Endothelial cell of umbilical vein (primary cell): Measurements from ENCODE around the gene NCAPH2. TPM values are rescaled to one million over a fixed set of nuclear protein-coding genes. Genes with fewer than 3 reads are reported as not detected.

Source experiments
- BruUV-seq: library from RNA; stranded (reverse); fragments of 400-500 nt; replicated peaks from 2 replicates; lab custom pipeline; 2021; lab: Mats Ljungman, UMichigan
- CTCF ChIA-PET: fragments of 300-600, 350-600 bp; sonication (Branson Sonifier 250); formaldehyde crosslinking; loops from one replicate; lab custom pipeline; 2021; ENCODE audit warnings: antibody characterized with exemption, inconsistent platforms; lab: Charles Lee
- POLR2A ChIA-PET: fragments of 300-600, 350-600 bp; sonication (Branson Sonifier 250); formaldehyde crosslinking; loops from one replicate; lab custom pipeline; 2021; ENCODE audit warnings: antibody characterized with exemption, inconsistent platforms; lab: Charles Lee
- DNase-seq: peaks from one replicate; pipeline ENCODE4 v3.0.0-alpha.2; 2011; ENCODE audit warnings: low read depth, low spot score
- FAIRE-seq: peaks from 2 replicates; lab custom pipeline; 2011; peaks lifted over from hg19 to GRCh38; lab: Jason Lieb, UNC
- H2AFZ ChIP-seq: 2 replicates; pipeline ENCODE4 v1.6.0; 2012; ENCODE audit warnings: low read depth, low read length, control low read depth, inconsistent platforms
- H3K27ac ChIP-seq: 2 replicates; pipeline ENCODE4 v1.5.1; 2011; ENCODE audit warnings: low read depth, mild to moderate bottlenecking, control low read depth, low read length, moderate library complexity; ENCODE audit not compliant: insufficient read depth
- H3K27me3 ChIP-seq, 2 experiments: 2 replicates each; pipeline versions ENCODE4 v1.6.0 to v1.6.1; 2011; ENCODE audit warnings: low read length in 2 of 2, mixed read lengths in 1 of 2; ENCODE audit not compliant: control insufficient read depth in 2 of 2, insufficient read depth in 2 of 2
- H3K36me3 ChIP-seq, 2 experiments: 2 replicates in 1 of 2; 3 replicates in 1 of 2; pipeline ENCODE4 v1.5.1; 2011; ENCODE audit warnings: low read length in 2 of 2, mild to moderate bottlenecking in 1 of 2, moderate library complexity in 1 of 2; ENCODE audit not compliant: control insufficient read depth in 2 of 2, insufficient read depth in 2 of 2; ENCODE audit errors: extremely low read depth in 1 of 2
- H3K4me1 ChIP-seq: 3 replicates; pipeline ENCODE4 v1.5.1; 2011; ENCODE audit warnings: mild to moderate bottlenecking, low read length; ENCODE audit not compliant: control insufficient read depth, insufficient read depth; ENCODE audit errors: extremely low read depth
- H3K4me2 ChIP-seq: 2 replicates; pipeline ENCODE4 v1.6.1; 2011; ENCODE audit warnings: low read length, control low read depth, mixed read lengths; ENCODE audit not compliant: insufficient read depth
- H3K4me3 ChIP-seq, 3 experiments: fragments of 200-600 bp in 1 of 3; sonication (generic), shearing (Covaris generic) in 1 of 3; replicated peaks in 1 of 3; 2 replicates each; pipeline ENCODE4 v1.5.1; 2011 to 2016; ENCODE audit warnings: control low read depth in 3 of 3, low read length in 3 of 3, mild to moderate bottlenecking in 2 of 3, inconsistent platforms in 1 of 3, low read depth in 1 of 3, moderate library complexity in 1 of 3; ENCODE audit not compliant: insufficient read depth in 1 of 3
- H3K79me2 ChIP-seq: 2 replicates; pipeline ENCODE4 v1.6.0; 2012; ENCODE audit warnings: low read length, inconsistent platforms; ENCODE audit not compliant: control insufficient read depth, insufficient read depth
- H3K9ac ChIP-seq: replicated peaks from 2 replicates; pipeline ENCODE3; 2011; ENCODE audit warnings: low read length, control low read depth; ENCODE audit not compliant: insufficient read depth; ENCODE audit errors: extremely low read depth
- H3K9me1 ChIP-seq: replicated peaks from 3 replicates; pipeline ENCODE4 v1.6.0; 2011; ENCODE audit warnings: mild to moderate bottlenecking, low read length; ENCODE audit not compliant: control insufficient read depth, insufficient read depth; ENCODE audit errors: extremely low read depth
- H3K9me3 ChIP-seq: replicated peaks from 2 replicates; pipeline ENCODE4 v1.5.1; 2012; ENCODE audit warnings: low read length, inconsistent platforms; ENCODE audit not compliant: control insufficient read depth, insufficient read depth
- H4K20me1 ChIP-seq: replicated peaks from 2 replicates; pipeline ENCODE3; 2011; ENCODE audit warnings: mild to moderate bottlenecking, low read length; ENCODE audit not compliant: control insufficient read depth, insufficient read depth; ENCODE audit errors: extremely low read depth
- EZH2 ChIP-seq: IDR thresholded peaks from 2 replicates; pipeline ENCODE4 v1.6.1; 2012; ENCODE audit warnings: borderline replicate concordance, low read depth, mild to moderate bottlenecking, moderate library complexity, low read length, inconsistent platforms; ENCODE audit not compliant: severe bottlenecking
- FOS ChIP-seq: IDR thresholded peaks from 2 replicates; pipeline ENCODE4 v1.6.1; 2011; ENCODE audit warnings: mild to moderate bottlenecking, low read length, moderate library complexity, borderline replicate concordance; ENCODE audit not compliant: insufficient read depth
- GATA2 ChIP-seq: IDR thresholded peaks from 2 replicates; pipeline ENCODE4 v1.7.0; 2011; ENCODE audit warnings: low read depth, mild to moderate bottlenecking, moderate library complexity, mixed read lengths, low read length; ENCODE audit not compliant: insufficient read length, insufficient read depth
- JUN ChIP-seq: IDR thresholded peaks from 2 replicates; pipeline ENCODE4 v1.6.1; 2011; ENCODE audit warnings: borderline replicate concordance, low read depth; ENCODE audit not compliant: insufficient read length, insufficient read depth
- MYC ChIP-seq: IDR thresholded peaks from one replicate; pipeline ENCODE4 v1.6.1; 2011; ENCODE audit warnings: mild to moderate bottlenecking, low read depth, low read length
- POLR2A ChIP-seq: IDR thresholded peaks from 2 replicates; pipeline ENCODE4 v1.6.1; 2012; ENCODE audit warnings: low read depth, mild to moderate bottlenecking, control low read depth, low read length
- POLR2AphosphoS5 ChIP-seq: IDR thresholded peaks from 2 replicates; pipeline ENCODE4 v1.6.1; 2012; ENCODE audit warnings: low read depth, mild to moderate bottlenecking, control low read depth, low read length, moderate library complexity; ENCODE audit not compliant: insufficient read depth
- dilution Hi-C: fragments of 300-500 bp; cut with MboI; formaldehyde crosslinking; loops from one replicate; pipeline ENCODE4 v1.15.0; 2019; ENCODE audit warnings: low sequenced_read_pairs; ENCODE audit not compliant: extremely low pct_ligation_motif_present
- intact Hi-C: fragments of 100-400 bp; cut with micrococcal nuclease; formaldehyde crosslinking; loops from one replicate; pipeline ENCODE4 v1.10.0; 2022
- polyA plus RNA-seq, 4 experiments: library from polyadenylated mRNA; depleted of rRNA in 3 of 4; stranded (reverse) in 3 of 4; unstranded in 1 of 4; fragments of >200 nt; gene quantifications; 2 replicates each; pipeline versions ENCODE4 v1.2.1 to v1.2.3, GENCODE V29; 2011 to 2012; ENCODE audit warnings: missing spikeins in 1 of 4
- total RNA-seq: library from RNA; stranded (reverse); gene quantifications from 2 replicates; pipeline ENCODE4 v1.2.3, GENCODE V29; 2021
- TF ChIP-seq, protein P1 (sequence below): IDR thresholded peaks from 2 replicates; pipeline ENCODE4 v1.6.1; 2011; ENCODE audit not compliant: insufficient read depth, insufficient read length
- TF ChIP-seq, protein P2 (sequence below), 2 donors: IDR thresholded peaks; 1 replicate in 1 of 2; 2 replicates in 1 of 2; pipeline ENCODE4 v1.5.1; 2011; ENCODE audit warnings: low read length in 2 of 2, mild to moderate bottlenecking in 2 of 2, moderate library complexity in 2 of 2, control low read depth in 1 of 2, inconsistent platforms in 1 of 2, low read depth in 1 of 2; ENCODE audit not compliant: insufficient read depth in 1 of 2; ENCODE audit errors: extremely low read depth in 1 of 2

Gene NCAPH2
- total and polyA plus RNA-seq, 2 donors (not counting 3 experiments of a cell fraction or from before 2014, with no cell fraction given): 42.4 to 43.2 TPM

DNA sequence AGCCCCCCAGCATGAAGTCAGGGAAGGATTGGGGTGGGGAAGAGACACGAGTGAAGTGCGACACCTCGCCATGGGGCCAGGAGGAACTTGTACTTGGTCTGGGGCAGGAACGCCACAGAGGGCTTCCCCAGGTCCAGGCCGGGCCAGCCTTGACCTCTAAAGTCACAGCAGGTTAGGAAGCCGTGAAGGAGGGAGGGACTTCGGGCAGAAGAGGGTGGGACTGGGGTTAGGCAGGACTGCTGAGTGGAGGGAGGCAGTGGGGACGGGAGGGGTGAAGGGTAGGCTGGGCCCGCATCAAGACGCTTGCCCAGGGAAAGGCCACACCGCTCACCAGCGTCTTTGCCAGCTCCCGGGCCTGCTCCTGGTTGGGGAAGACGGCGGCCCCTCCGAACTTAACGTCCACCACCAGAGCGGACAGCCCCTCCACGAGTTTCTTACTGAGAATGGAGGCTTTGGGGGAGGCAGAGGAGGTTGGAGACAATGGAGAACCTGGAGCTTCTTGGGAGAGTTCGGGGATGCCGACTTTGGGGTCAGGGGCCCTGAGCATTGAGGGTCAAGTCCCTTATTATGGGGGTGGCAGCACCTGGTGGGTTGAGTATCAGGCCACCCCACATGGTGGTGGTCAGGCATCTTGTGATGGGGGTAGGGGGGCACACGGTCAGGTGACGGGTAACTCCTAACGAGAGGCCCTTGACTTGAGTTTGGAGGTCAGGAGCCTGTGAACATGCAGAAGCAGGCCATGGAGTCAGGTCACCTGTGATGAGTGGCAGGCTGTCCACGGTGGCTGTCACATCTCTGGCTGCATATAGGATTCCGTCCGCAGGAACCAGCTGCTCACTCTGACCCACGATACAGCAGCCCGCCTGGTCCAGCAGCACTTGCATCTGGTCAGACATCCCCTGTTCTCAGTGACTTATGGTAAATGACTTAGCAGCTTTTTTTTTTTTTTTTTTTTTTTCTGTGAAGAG, 19.1 kb downstream of the NCAPH2 start:
- Histone ChIP-seq H3K4me3 (peak overlapping the region in 1 of 3 experiments; percentile 66), H3K4me1 (peaks cover 28% of the 10 kb centered on the region), H3K79me2 (peaks cover 10% of the 10 kb centered on the region), H3K4me2 (peak overlapping the region; percentile 45), H3K27ac (no peak overlapping the region), H3K36me3 (peaks cover 0 to 16% of the 10 kb centered on the region in 2 experiments), H3K9me1 (no peaks in the 10 kb centered on the region), H3K9ac (no peak overlapping the region), H4K20me1 (no peaks in the 10 kb centered on the region), H3K9me3 (no peaks in the 10 kb centered on the region), H3K27me3 (peaks cover 3 to 13% of the 10 kb centered on the region in 2 experiments), H2AFZ (peak overlapping the region; percentile 75)
- dilution Hi-C loops: no loop called here
- intact Hi-C loops: no loop called here
- ChIA-PET POLR2A (no interaction called here), CTCF (interaction anchor here (0.5 to 2.7 kb wide), 6 partner anchors 12 to 248 kb away, joined by 3 to 21 read pairs (median 3); partner anchors contain the start of genes LMF2 and NCAPH2)
- DNase-seq: no peak
- no peak for TF ChIP-seq JUN
- no peak for TF ChIP-seq POLR2A
- no peak for TF ChIP-seq POLR2AphosphoS5
- TSS peak; percentile 2 for BruUV-seq
- FAIRE-seq: no peak

DNA sequence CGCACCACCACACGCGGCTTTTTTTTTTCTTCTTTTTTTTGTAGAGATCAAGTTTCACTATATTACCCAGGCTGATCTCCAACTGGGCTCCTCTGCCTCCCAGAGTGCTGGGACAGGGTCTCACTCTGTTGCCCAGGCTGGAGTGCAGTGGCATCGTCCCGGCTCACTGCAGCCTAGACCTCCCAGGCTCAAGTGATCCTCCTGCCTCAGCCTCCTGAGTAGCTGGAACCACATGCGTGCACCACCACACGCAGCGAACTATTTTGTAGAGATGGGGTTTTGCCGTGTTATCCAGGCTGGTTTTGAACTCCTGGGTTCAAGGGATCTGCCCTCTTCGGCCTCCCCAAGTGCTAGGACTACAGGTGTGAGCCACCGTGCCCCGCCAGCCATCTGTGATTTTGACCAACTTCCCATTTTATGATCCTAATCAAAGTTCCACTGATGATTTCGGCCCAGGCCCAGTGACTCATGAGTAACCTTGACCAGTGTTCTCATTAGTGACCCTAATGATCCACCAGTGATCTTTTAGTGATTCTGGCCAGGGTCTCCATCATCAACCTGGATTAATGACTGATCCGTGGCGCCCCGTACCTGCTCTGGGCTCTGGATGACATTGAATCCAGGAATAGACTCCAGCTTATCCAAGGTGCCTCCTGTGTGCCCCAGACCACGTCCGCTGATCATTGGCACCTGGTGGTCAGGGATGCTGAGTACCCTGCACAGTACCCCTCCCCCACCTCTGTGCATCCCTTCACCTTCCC, 20.1 kb downstream of the NCAPH2 start:
- dilution Hi-C loops (no loop called here), intact Hi-C loops (no loop called here)
- Histone ChIP-seq H3K9ac (no peak overlapping the region), H3K36me3 (peaks cover 0 to 7% of the 10 kb centered on the region in 2 experiments), H3K4me3 (no peak overlapping the region), H2AFZ (no peak overlapping the region), H3K27ac (no peak overlapping the region), H3K9me1 (no peaks in the 10 kb centered on the region), H3K4me2 (no peak overlapping the region), H3K79me2 (peaks cover 10% of the 10 kb centered on the region), H4K20me1 (no peaks in the 10 kb centered on the region), H3K27me3 (peaks cover 3 to 13% of the 10 kb centered on the region in 2 experiments), H3K9me3 (no peaks in the 10 kb centered on the region), H3K4me1 (peaks cover 30% of the 10 kb centered on the region)
- CTCF ChIA-PET: interaction anchor here (0.7 to 1.5 kb wide), 3 partner anchors 13 to 34 kb away, joined by 3 read pairs; partner anchors contain the start of genes LMF2, NCAPH2 and SYCE3
- no peak for DNase-seq
- POLR2A ChIA-PET: no interaction called here
- BruUV-seq: no TSS peak
- no peak for FAIRE-seq
- TF ChIP-seq, protein P1, sequence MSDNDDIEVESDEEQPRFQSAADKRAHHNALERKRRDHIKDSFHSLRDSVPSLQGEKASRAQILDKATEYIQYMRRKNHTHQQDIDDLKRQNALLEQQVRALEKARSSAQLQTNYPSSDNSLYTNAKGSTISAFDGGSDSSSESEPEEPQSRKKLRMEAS: no peak
- TF ChIP-seq, protein P2, sequence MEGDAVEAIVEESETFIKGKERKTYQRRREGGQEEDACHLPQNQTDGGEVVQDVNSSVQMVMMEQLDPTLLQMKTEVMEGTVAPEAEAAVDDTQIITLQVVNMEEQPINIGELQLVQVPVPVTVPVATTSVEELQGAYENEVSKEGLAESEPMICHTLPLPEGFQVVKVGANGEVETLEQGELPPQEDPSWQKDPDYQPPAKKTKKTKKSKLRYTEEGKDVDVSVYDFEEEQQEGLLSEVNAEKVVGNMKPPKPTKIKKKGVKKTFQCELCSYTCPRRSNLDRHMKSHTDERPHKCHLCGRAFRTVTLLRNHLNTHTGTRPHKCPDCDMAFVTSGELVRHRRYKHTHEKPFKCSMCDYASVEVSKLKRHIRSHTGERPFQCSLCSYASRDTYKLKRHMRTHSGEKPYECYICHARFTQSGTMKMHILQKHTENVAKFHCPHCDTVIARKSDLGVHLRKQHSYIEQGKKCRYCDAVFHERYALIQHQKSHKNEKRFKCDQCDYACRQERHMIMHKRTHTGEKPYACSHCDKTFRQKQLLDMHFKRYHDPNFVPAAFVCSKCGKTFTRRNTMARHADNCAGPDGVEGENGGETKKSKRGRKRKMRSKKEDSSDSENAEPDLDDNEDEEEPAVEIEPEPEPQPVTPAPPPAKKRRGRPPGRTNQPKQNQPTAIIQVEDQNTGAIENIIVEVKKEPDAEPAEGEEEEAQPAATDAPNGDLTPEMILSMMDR (IDR thresholded peaks at IDR 0.05; ENCODE audit: extremely low read depth in 1 of 2, insufficient read depth in 1 of 2, low read depth in 1 of 2, low read length in 2 of 2): no peak
- TF ChIP-seq EZH2 (no peak), GATA2 (no peak), FOS (no peak), MYC (no peak), POLR2AphosphoS5 (no peak), POLR2A (no peak), JUN (no peak)
